22Rv1 (cell line): Measurements from ENCODE around the gene BTBD9.

Experiments
- CTCF ChIP-seq: fragments of 450-650 bp; IDR thresholded peaks from 2 replicates; pipeline ENCODE4 v1.5.1; 2017; ENCODE audit warnings: mild to moderate bottlenecking
- ZFX ChIP-seq: fragments of 450-650 bp; IDR thresholded peaks from 2 replicates; pipeline ENCODE4 v1.6.1; 2017; ENCODE audit warnings: antibody characterized with exemption, borderline replicate concordance

- TF ChIP-seq CTCF (no peak), ZFX (no peak)
Measured at GRCh38 chr6:38571721-38572120, 68.0 kb downstream of the BTBD9 start.
